Hair follicle dermal papilla cell (primary cell): ENCODE results near the gene KLHL10. TPM values are rescaled to one million over a fixed set of nuclear protein-coding genes. Genes with fewer than 3 reads are reported as not detected.

Experiments used
- small RNA-seq: library from RNA; depleted of rRNA; stranded (forward); fragments of <200 nt; gene quantifications from one replicate; pipeline ENCODE3, GENCODE V24; 2012
- total RNA-seq: library from RNA; depleted of rRNA; stranded (reverse); fragments of >200 nt; gene quantifications from 2 replicates; pipeline ENCODE4 v1.2.3, GENCODE V29; 2012

The KLHL10 gene
- total RNA-seq, result 0.12 and 1.3 TPM in 2 replicates

GRCh38 chr17:41837761-41838538 lies at the start of gene KLHL10:
Gene KLHL10, plus strand, starts transcription at chr17:41837825. Its CDS starts 108 bp downstream, at chr17:41837933.

GRCh38 chr17:41811549-41812380 lies 25.9 kb upstream of the KLHL10 start, which contains the start of gene P3H4:
Gene P3H4, minus strand, starts transcription at chr17:41811949. Its CDS starts 34 bp downstream, at chr17:41811915.

GRCh38 chr17:41812381-41813151 lies 25.1 kb upstream of the KLHL10 start, which contains the start of gene FKBP10:
Gene FKBP10, plus strand, starts transcription at chr17:41813004. Its CDS starts 31 bp downstream, at chr17:41813035.

GRCh38 chr17:41835800-41836549 lies 1.6 kb upstream of the KLHL10 start, which contains the start of gene NT5C3B:
Gene NT5C3B, minus strand, starts transcription at chr17:41836232. Its CDS starts 39 bp downstream, at chr17:41836193.

GRCh38 chr17:41864836-41865595 lies 27.4 kb downstream of the KLHL10 start, which contains the start of gene KLHL11:
Gene KLHL11, minus strand, starts transcription at chr17:41865423. Its CDS starts 53 bp downstream, at chr17:41865370.

Small RNA genes within 50 kb of the gene (small RNA-seq; reads per million reads assigned to genes)
- gene AC125257.2, result not detected

Other genes starting within 250 kb of the KLHL10 start
- gene KRT16, start 225.1 kb upstream of the KLHL10 start, total RNA-seq, result 0.49 and 0.65 TPM in 2 replicates
- 25.7 and 36.0 TPM in 2 replicates for gene KRT17, start 213.2 kb upstream of the KLHL10 start, total RNA-seq
- 87.1 and 101 TPM in 2 replicates for gene EIF1, start 148.9 kb upstream of the KLHL10 start, total RNA-seq
- not detected in 2 replicates for gene GAST, start 125.5 kb upstream of the KLHL10 start, total RNA-seq
- gene HAP1, start 103.2 kb upstream of the KLHL10 start, total RNA-seq, result under 0.01 TPM in 1 of 2 replicates, not detected in the other
- gene JUP, start 51.1 kb upstream of the KLHL10 start, total RNA-seq, result 8.5 and 10.4 TPM in 2 replicates
- 53.8 and 72.7 TPM in 2 replicates for gene P3H4, start 25.9 kb upstream of the KLHL10 start, total RNA-seq
- 336 and 351 TPM in 2 replicates for gene FKBP10, start 24.8 kb upstream of the KLHL10 start, total RNA-seq
- gene NT5C3B, start 1.6 kb upstream of the KLHL10 start, total RNA-seq, result 74.8 and 97.8 TPM in 2 replicates
- 27.1 and 33.9 TPM in 2 replicates for gene KLHL11, start 27.6 kb downstream of the KLHL10 start, total RNA-seq
- 341 and 379 TPM in 2 replicates for gene ACLY, start 81.1 kb downstream of the KLHL10 start, total RNA-seq
- gene ODAD4, start 92.8 kb downstream of the KLHL10 start, total RNA-seq, result 0.97 and 1.3 TPM in 2 replicates
- gene CNP, start 129.0 kb downstream of the KLHL10 start, total RNA-seq, result 93.0 and 95.2 TPM in 2 replicates
- 63.1 and 64.8 TPM in 2 replicates for gene DNAJC7, start 179.6 kb downstream of the KLHL10 start, total RNA-seq
- 46.8 and 50.3 TPM in 2 replicates for gene NKIRAS2, start 182.3 kb downstream of the KLHL10 start, total RNA-seq
- gene C17orf113, start 212.8 kb downstream of the KLHL10 start, total RNA-seq, result 0.49 TPM in 2 replicates